HepG2 (cell line): ENCODE results near the gene SPRED2. TPM values are rescaled to one million over a fixed set of nuclear protein-coding genes. Genes with fewer than 3 reads are reported as not detected.
A peak's percentile ranks its signal among the peaks of the same experiment; 100 is the strongest.

ENCODE experiments used
- ATF3 ChIP-seq: sonication (generic); formaldehyde crosslinking; IDR thresholded peaks from 2 replicates; pipeline ENCODE4 v1.4.0; 2020; ENCODE audit warnings: missing genetic modification reagents
- DNMT3B ChIP-seq: conservative IDR thresholded peaks from 2 replicates; pipeline ENCODE4 v1.6.1; 2016; ENCODE audit warnings: missing biosample characterization, control low read depth
- FOSL2 ChIP-seq: sonication (generic); formaldehyde crosslinking; IDR thresholded peaks from 2 replicates; pipeline ENCODE4 v1.4.0; 2020; ENCODE audit warnings: missing genetic modification reagents
- HOXD1 ChIP-seq: sonication (generic); formaldehyde crosslinking; IDR thresholded peaks from 2 replicates; pipeline ENCODE4 v1.5.0; 2020; ENCODE audit warnings: missing genetic modification reagents
- NFATC3 ChIP-seq: sonication (generic); formaldehyde crosslinking; IDR thresholded peaks from 2 replicates; pipeline ENCODE4 v1.5.1; 2020; ENCODE audit warnings: mild to moderate bottlenecking, missing genetic modification reagents
- RELA ChIP-seq: sonication (generic); formaldehyde crosslinking; IDR thresholded peaks from 2 replicates; pipeline ENCODE4 v1.4.0; 2020; ENCODE audit warnings: missing genetic modification reagents
- SALL2 ChIP-seq: sonication (generic); formaldehyde crosslinking; IDR thresholded peaks from 2 replicates; pipeline ENCODE4 v1.8.1; 2023; ENCODE audit warnings: mild to moderate bottlenecking, missing genetic modification reagents, inconsistent platforms
- SNAPC4 ChIP-seq: sonication (generic); formaldehyde crosslinking; IDR thresholded peaks from 2 replicates; pipeline ENCODE4 v1.4.0; 2020; ENCODE audit warnings: mild to moderate bottlenecking, missing genetic modification reagents
- TEAD3 ChIP-seq: optimal IDR thresholded peaks from 2 replicates; pipeline ENCODE3; 2016; ENCODE audit warnings: borderline replicate concordance
- ZBTB1 ChIP-seq: sonication (generic); formaldehyde crosslinking; IDR thresholded peaks from 2 replicates; pipeline ENCODE4 v1.4.0; 2020; ENCODE audit warnings: missing genetic modification reagents, borderline replicate concordance
- ZBTB10 ChIP-seq: sonication (generic); formaldehyde crosslinking; IDR thresholded peaks from 2 replicates; pipeline ENCODE4 v1.4.0; 2020; ENCODE audit warnings: missing genetic modification reagents, borderline replicate concordance
- ZKSCAN8 ChIP-seq: IDR thresholded peaks from 2 replicates; pipeline ENCODE4 v1.6.1; 2016; ENCODE audit warnings: borderline replicate concordance, missing genetic modification reagents, missing compliant biosample characterization
- ZNF292 ChIP-seq: sonication (generic); formaldehyde crosslinking; IDR thresholded peaks from 2 replicates; pipeline ENCODE4 v1.8.1; 2022; ENCODE audit warnings: mild to moderate bottlenecking, low read depth, missing genetic modification reagents, borderline replicate concordance
- ZNF468 ChIP-seq: sonication (generic); formaldehyde crosslinking; IDR thresholded peaks from 2 replicates; pipeline ENCODE4 v1.8.0; 2022; ENCODE audit warnings: mild to moderate bottlenecking, moderate library complexity, missing genetic modification reagents
- ZNF839 ChIP-seq: sonication (generic); formaldehyde crosslinking; IDR thresholded peaks from 2 replicates; pipeline ENCODE4 v1.4.0; 2020; ENCODE audit warnings: missing genetic modification reagents, mild to moderate bottlenecking, borderline replicate concordance
- ZSCAN29 ChIP-seq: sonication (generic); formaldehyde crosslinking; conservative IDR thresholded peaks from 2 replicates; pipeline ENCODE4 v1.4.0; 2020; ENCODE audit warnings: mild to moderate bottlenecking, missing genetic modification reagents
- polyA plus RNA-seq, 8 experiments: library from polyadenylated mRNA; depleted of rRNA in 3 of 8; stranded (reverse) in 7 of 8; unstranded in 1 of 8; fragments of >200 nt; fragmentation: Illumina TruSeq in 4 of 8; extraction: Trizol in 4 of 8; gene quantifications; 2 replicates each; pipeline versions ENCODE4 v1.2.1 to v1.2.3, GENCODE V29; 2011 to 2016; ENCODE audit warnings: low read depth in 4 of 8, missing spikeins in 1 of 8, mixed read lengths in 1 of 8; ENCODE audit not compliant: insufficient read depth in 1 of 8
- total RNA-seq, 5 experiments: library from RNA; depleted of rRNA; stranded (reverse); fragments of >200 nt; fragmentation: Illumina TruSeq; extraction: Trizol; gene quantifications; 2 replicates each; pipeline ENCODE4 v1.2.3, GENCODE V29; 2016; ENCODE audit warnings: low read depth in 1 of 5
- TF ChIP-seq, protein P1 (sequence below): sonication (generic); formaldehyde crosslinking; IDR thresholded peaks from 2 replicates; pipeline ENCODE4 v1.4.0; 2020; ENCODE audit warnings: missing genetic modification reagents, borderline replicate concordance

The SPRED2 gene
- total and polyA plus RNA-seq, 2 of the 13 experiments (the other 11 are each of a cell fraction or from before 2014, with no cell fraction given): 13.0 to 37.0 TPM

GRCh38 chr2:65373365-65373918 is 59.0 kb downstream of the SPRED2 start (continued):
- TF ChIP-seq, protein P1, sequence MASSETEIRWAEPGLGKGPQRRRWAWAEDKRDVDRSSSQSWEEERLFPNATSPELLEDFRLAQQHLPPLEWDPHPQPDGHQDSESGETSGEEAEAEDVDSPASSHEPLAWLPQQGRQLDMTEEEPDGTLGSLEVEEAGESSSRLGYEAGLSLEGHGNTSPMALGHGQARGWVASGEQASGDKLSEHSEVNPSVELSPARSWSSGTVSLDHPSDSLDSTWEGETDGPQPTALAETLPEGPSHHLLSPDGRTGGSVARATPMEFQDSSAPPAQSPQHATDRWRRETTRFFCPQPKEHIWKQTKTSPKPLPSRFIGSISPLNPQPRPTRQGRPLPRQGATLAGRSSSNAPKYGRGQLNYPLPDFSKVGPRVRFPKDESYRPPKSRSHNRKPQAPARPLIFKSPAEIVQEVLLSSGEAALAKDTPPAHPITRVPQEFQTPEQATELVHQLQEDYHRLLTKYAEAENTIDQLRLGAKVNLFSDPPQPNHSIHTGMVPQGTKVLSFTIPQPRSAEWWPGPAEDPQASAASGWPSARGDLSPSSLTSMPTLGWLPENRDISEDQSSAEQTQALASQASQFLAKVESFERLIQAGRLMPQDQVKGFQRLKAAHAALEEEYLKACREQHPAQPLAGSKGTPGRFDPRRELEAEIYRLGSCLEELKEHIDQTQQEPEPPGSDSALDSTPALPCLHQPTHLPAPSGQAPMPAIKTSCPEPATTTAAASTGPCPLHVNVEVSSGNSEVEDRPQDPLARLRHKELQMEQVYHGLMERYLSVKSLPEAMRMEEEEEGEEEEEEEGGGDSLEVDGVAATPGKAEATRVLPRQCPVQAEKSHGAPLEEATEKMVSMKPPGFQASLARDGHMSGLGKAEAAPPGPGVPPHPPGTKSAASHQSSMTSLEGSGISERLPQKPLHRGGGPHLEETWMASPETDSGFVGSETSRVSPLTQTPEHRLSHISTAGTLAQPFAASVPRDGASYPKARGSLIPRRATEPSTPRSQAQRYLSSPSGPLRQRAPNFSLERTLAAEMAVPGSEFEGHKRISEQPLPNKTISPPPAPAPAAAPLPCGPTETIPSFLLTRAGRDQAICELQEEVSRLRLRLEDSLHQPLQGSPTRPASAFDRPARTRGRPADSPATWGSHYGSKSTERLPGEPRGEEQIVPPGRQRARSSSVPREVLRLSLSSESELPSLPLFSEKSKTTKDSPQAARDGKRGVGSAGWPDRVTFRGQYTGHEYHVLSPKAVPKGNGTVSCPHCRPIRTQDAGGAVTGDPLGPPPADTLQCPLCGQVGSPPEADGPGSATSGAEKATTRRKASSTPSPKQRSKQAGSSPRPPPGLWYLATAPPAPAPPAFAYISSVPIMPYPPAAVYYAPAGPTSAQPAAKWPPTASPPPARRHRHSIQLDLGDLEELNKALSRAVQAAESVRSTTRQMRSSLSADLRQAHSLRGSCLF (CRISPR knock-in tag): no peak
- no peak; the same call in 1 of the 2 replicates for TF ChIP-seq SNAPC4 (CRISPR knock-in tag)
- peak; percentile 98 for TF ChIP-seq ZKSCAN8 (CRISPR knock-in tag)
- peak; percentile 91 for TF ChIP-seq FOSL2 (CRISPR knock-in tag)
- no peak; the same call in 1 of the 2 replicates for TF ChIP-seq NFATC3 (CRISPR knock-in tag)
- TF ChIP-seq ZNF468 (CRISPR knock-in tag): no peak
- TF ChIP-seq ZNF292: peak; percentile 95; the same call in 1 of the 2 replicates
- no peak for TF ChIP-seq ZBTB1 (CRISPR knock-in tag)
- peak; percentile 68; the same call in 1 of the 2 replicates for TF ChIP-seq ATF3
- peak; percentile 98 for TF ChIP-seq DNMT3B (CRISPR knock-in tag)
- peak; percentile 97 for TF ChIP-seq ZSCAN29 (CRISPR knock-in tag)
- TF ChIP-seq ZNF839 (CRISPR knock-in tag): no peak
- TF ChIP-seq HOXD1 (CRISPR knock-in tag): peak; percentile 94; the same call in 1 of the 2 replicates
- TF ChIP-seq RELA (CRISPR knock-in tag): no peak; the same call in 1 of the 2 replicates
- TF ChIP-seq TEAD3 (CRISPR knock-in tag): peak; percentile 91
- peak; percentile 75; the same call in 1 of the 2 replicates for TF ChIP-seq ZBTB10 (CRISPR knock-in tag)
- 0 out of 2 replicates have a peak, but pooled peaks have one; percentile 40 for TF ChIP-seq SALL2 (CRISPR knock-in tag)
